ENCODE results near the gene TIGD4.

The TIGD4 gene

DNA sequence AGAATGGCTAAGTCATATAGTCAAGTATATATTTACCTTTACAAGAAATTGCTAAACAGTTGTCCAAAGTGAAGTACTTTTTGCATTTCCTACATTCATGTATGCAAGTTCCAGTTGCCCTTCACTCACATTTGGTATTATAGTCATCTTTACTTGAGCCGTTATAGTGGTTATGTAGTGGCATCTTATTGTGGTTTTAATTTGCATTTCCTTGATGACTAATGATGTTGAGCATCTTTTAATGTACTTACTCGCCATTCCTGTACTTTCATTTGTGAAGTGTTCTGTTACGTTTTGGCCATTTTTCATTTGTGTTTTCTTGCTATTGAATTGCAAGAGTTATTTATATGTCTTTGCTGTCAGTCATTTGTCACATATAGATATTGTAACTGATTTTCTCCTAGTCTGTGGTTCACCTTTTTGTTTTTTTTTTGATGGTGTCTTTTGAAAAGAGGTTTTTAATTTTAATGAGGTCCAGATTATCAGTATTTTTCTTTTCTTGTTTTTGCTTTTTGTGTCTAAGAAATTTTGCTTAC, 27.8 kb upstream of the TIGD4 start:
- TF ChIP-seq, protein P1, sequence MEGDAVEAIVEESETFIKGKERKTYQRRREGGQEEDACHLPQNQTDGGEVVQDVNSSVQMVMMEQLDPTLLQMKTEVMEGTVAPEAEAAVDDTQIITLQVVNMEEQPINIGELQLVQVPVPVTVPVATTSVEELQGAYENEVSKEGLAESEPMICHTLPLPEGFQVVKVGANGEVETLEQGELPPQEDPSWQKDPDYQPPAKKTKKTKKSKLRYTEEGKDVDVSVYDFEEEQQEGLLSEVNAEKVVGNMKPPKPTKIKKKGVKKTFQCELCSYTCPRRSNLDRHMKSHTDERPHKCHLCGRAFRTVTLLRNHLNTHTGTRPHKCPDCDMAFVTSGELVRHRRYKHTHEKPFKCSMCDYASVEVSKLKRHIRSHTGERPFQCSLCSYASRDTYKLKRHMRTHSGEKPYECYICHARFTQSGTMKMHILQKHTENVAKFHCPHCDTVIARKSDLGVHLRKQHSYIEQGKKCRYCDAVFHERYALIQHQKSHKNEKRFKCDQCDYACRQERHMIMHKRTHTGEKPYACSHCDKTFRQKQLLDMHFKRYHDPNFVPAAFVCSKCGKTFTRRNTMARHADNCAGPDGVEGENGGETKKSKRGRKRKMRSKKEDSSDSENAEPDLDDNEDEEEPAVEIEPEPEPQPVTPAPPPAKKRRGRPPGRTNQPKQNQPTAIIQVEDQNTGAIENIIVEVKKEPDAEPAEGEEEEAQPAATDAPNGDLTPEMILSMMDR (IDR thresholded peaks at IDR 0.05; ENCODE audit: low read depth, low read length): no peak
- no peak for TF ChIP-seq POLR2A (IDR thresholded peaks at IDR 0.05; ENCODE audit: extremely low read depth, insufficient read length)
- no peak for TF ChIP-seq MYC (IDR thresholded peaks at IDR 0.05; ENCODE audit: low read depth, low read length)
- TF ChIP-seq MAX (IDR thresholded peaks at IDR 0.05; ENCODE audit: low read depth, low read length): no peak
- H3K4me3 ChIP-seq (ENCODE audit: low read depth, low read length): no peak overlapping the region
- peak; percentile 7 for DNase-seq (ENCODE audit: low read depth)

- H3K4me3 ChIP-seq (ENCODE audit: low read depth, low read length): no peak overlapping the region
- TF ChIP-seq MYC (IDR thresholded peaks at IDR 0.05; ENCODE audit: low read depth, low read length): no peak
- TF ChIP-seq, protein P1 (IDR thresholded peaks at IDR 0.05; ENCODE audit: low read depth, low read length): no peak
- no peak for TF ChIP-seq MAX (IDR thresholded peaks at IDR 0.05; ENCODE audit: low read depth, low read length)
- no peak for TF ChIP-seq POLR2A (IDR thresholded peaks at IDR 0.05; ENCODE audit: extremely low read depth, insufficient read length)
- no peak for DNase-seq (ENCODE audit: low read depth)
These were observed 27.1 kb upstream of the TIGD4 start for GRCh38 chr4:152806501-152807125.

DNA sequence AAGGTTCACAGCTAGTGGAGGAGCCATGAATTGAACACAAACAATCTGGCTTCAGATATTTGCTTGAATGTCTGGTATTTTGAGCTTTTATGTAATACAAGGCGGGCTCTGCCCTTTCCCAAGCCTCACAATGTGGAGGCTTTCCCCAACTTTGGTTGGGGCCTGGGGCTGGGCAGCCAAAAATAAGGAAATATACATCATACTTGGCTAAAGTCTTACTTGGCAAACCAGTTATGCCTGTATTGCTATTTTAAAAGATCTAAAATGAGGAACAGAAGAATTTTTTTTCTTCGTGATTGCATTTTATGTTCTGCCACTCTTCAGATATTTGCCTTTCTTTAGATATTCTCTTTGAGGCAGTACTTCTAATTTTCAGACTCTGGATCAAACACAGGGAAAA, 26.3 kb upstream of the TIGD4 start:
- TF ChIP-seq, protein P1 (IDR thresholded peaks at IDR 0.05; ENCODE audit: low read depth, low read length): no peak
- no peak for TF ChIP-seq MAX (IDR thresholded peaks at IDR 0.05; ENCODE audit: low read depth, low read length)
- no peak for TF ChIP-seq MYC (IDR thresholded peaks at IDR 0.05; ENCODE audit: low read depth, low read length)
- no peak overlapping the region for H3K4me3 ChIP-seq (ENCODE audit: low read depth, low read length)
- DNase-seq (ENCODE audit: low read depth): no peak

GRCh38 chr4:152805071-152805650, 25.6 kb upstream of the TIGD4 start:
- no peak for DNase-seq (ENCODE audit: low read depth)
- no peak for TF ChIP-seq POLR2A (IDR thresholded peaks at IDR 0.05; ENCODE audit: extremely low read depth, insufficient read length)
- TF ChIP-seq MAX (IDR thresholded peaks at IDR 0.05; ENCODE audit: low read depth, low read length): no peak
- TF ChIP-seq MYC (IDR thresholded peaks at IDR 0.05; ENCODE audit: low read depth, low read length): no peak
- TF ChIP-seq, protein P1 (IDR thresholded peaks at IDR 0.05; ENCODE audit: low read depth, low read length): no peak
- H3K4me3 ChIP-seq (ENCODE audit: low read depth, low read length): no peak overlapping the region

DNA sequence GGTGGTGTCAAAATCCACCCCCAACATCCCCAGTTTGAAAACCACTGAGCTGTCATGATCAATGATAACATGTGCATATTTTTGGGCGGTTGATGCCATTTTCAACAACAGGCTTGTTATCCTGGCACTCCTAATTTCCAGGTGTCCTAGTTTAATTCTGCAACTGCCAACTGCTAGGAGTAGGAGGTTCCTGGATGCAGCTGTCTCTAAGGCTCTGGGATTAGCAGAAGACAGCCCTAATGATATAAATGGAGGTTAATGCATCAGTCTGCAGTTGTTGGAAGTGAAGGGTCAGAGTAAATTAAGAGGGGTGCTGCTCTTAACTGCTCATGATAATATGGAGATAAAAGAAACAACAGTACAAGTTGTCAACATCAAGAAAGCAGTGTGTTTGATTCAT, 24.0 kb upstream of the TIGD4 start:
- TF ChIP-seq POLR2A (IDR thresholded peaks at IDR 0.05; ENCODE audit: extremely low read depth, insufficient read length): no peak
- no peak for TF ChIP-seq MAX (IDR thresholded peaks at IDR 0.05; ENCODE audit: low read depth, low read length)
- TF ChIP-seq, protein P1 (IDR thresholded peaks at IDR 0.05; ENCODE audit: low read depth, low read length): no peak
- H3K4me3 ChIP-seq (ENCODE audit: low read depth, low read length): no peak overlapping the region
- DNase-seq (ENCODE audit: low read depth): no peak

Data from NB4 (cell line).